Measurements from ENCODE around the gene LOXL1.

The LOXL1 gene, protein sequence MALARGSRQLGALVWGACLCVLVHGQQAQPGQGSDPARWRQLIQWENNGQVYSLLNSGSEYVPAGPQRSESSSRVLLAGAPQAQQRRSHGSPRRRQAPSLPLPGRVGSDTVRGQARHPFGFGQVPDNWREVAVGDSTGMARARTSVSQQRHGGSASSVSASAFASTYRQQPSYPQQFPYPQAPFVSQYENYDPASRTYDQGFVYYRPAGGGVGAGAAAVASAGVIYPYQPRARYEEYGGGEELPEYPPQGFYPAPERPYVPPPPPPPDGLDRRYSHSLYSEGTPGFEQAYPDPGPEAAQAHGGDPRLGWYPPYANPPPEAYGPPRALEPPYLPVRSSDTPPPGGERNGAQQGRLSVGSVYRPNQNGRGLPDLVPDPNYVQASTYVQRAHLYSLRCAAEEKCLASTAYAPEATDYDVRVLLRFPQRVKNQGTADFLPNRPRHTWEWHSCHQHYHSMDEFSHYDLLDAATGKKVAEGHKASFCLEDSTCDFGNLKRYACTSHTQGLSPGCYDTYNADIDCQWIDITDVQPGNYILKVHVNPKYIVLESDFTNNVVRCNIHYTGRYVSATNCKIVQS
- 0 to 0.13 (median 0.04) reads per million in 18 experiments for total RNA-seq

- DNase-seq: peak in 1 of 2 donors; percentile 11
Measured at GRCh38 chr15:73926219-73927002, at the start of gene LOXL1. Gene LOXL1 (plus strand): TSS chr15:73926462. CDS start chr15:73926784, 322 bp downstream.

DNA sequence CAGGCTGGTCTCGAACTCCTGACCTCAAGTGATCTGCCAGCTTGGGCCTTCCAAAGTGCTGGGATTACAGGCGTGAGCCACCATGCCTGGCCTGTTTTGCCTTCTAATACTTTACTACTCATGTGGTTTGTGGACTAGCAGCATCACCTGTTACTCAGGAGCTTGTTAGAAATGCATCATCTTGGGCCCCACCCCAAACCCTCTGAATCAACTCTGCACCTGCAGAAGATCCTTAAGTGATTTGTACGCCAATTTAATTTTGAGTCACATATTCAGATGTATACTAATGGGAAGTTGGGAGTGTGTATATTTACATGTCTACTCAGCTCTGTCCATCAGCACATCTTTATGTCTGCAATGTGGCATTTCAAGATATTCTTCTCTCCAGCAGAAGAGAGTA lies 46.8 kb upstream of the LOXL1 start:
- no peak for DNase-seq

DNA sequence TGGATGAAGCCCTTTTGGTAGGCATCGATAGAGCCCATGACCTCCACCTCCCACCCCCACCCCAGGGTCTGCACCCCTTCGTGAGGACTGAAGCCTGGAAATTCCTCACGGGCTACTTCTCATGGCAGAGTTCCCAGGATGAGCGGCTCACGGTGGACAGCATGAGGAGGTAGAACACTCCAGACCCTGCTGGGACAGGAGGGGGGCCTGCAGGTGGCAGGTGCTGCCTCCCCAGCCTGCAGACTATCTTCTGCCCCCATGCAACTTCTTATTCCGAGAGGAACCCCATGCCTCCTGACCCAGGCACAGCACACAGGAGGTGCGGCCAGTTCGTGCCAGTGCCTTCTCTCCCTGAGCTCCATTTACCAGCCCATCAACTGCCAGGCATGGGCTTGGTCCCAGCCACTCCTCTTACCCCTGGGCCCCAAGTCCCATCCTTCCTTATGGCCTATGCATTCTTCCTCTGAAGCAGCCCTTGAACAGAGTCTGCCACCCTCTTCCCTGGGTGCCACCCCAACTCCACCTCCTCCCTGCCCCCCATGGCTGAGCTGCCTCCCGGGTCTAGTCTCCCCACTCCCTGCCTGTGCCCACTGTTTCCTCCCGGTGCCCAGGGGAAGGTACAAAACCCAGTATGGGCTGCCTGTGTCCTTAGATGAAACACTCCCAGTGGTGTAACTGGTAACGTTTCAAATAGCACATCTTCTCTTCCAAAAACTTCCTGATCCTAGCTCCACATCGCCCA lies 44.5 kb upstream of the LOXL1 start:
- DNase-seq: no peak

GRCh38 chr15:73882761-73883419 lies 43.4 kb upstream of the LOXL1 start:
- DNase-seq: no peak

- no peak for DNase-seq
Measured at GRCh38 chr15:73884159-73884558, 42.1 kb upstream of the LOXL1 start.

DNA sequence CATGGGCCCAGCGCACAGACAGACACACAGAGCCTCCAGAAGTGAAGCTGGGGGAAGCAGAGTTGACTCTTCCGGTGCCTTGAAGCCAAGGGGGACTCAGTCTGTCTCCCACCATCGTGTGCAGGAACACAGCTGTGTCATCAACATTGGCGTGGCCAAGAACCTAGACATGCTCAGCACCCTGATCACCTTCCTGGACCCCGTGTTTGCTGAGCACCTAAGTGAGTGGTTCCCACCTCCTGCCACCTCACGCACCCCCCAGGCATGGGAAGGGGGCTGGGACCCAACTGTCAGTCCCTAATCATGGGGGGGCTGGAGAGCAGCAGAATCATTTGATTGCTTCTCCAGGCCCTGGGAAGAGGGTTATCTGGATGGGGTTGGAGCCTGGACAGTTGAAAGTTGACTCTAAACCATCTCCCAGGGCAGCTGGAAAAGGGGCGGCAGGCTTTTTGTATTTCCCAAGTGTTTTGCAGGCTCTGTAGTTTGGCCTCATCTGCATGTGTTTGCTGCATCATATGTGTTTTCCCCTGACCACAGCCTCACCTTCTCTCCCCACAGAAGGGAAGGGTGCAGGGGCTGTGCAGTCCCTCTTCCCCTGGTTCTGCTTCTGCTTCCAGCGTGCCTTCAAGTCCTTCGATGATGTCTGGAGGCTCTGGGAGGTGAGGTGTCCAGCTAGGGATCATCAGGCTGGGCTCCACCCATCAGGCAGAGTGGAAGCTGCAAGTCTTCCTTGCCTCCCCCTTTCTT lies 40.1 kb upstream of the LOXL1 start:
- no peak for DNase-seq

- DNase-seq: no peak
Measured at GRCh38 chr15:73886717-73887345, 39.4 kb upstream of the LOXL1 start.

DNA sequence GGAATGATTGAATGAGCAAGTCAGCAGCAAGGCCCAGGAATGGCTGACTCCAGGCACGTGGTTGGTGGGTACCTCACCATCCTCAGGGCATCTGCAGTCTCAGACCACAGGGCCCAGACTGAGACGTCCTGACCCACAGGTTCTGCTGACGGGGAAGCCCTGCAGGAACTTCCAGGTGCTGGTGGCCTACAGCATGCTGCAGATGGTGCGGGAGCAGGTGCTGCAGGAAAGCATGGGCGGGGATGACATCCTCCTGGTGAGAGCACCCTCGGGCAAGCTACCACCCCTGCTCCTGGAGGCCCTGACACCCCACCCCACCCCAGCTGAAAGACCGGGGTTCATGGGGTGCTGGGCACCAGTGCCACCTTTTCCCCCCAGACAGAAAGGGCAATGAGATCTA lies 38.8 kb upstream of the LOXL1 start:
- DNase-seq: no peak

DNA sequence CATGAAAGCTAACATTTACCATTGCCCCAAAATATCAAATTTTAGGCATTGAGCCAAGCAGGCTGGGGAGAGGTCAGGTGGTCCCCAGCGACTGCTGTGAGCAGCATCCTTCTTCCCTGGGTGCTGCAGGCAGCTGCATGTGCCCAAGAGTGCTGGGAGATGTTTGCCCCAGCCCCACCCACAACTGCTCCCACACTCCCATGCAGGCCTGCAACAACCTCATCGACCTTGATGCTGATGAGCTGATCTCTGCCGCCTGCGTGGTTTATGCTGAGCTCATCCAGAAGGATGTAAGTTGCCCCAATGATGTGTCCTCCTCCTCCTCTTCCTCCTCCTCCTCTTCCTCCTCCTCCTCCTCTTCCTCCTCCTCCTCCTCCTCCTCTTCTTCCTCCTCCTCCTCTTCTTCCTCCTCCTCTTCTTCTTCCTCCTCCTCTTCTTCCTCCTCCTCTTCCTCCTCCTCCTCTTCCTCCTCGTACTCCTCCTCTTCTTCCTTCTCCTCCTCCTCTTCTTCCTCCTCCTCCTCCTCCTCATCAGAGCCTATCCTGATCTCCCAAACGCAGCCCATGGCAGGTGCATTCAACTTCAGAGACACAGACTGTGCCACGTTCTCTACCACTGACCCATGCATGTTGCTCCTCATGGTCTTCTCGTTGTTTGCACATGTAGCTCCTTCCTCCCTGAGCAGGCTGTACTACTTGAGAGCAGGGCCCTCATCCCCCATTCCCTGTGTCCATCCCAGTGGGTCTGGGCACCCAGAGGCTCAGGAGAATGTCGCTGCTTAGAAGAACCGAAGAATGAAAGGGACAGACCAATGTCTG lies 37.8 kb upstream of the LOXL1 start:
- DNase-seq: no peak

- no peak for DNase-seq
Measured at GRCh38 chr15:73889053-73889761, 37.1 kb upstream of the LOXL1 start.

- DNase-seq: no peak
Measured at GRCh38 chr15:73889762-73890124, 36.5 kb upstream of the LOXL1 start.

GRCh38 chr15:73891328-73892315 lies 34.6 kb upstream of the LOXL1 start:
- DNase-seq: no peak

GRCh38 chr15:73892446-73893226 lies 33.6 kb upstream of the LOXL1 start:
- DNase-seq: no peak

- no peak for DNase-seq
Measured at GRCh38 chr15:73894133-73894814, 32.0 kb upstream of the LOXL1 start.

DNA sequence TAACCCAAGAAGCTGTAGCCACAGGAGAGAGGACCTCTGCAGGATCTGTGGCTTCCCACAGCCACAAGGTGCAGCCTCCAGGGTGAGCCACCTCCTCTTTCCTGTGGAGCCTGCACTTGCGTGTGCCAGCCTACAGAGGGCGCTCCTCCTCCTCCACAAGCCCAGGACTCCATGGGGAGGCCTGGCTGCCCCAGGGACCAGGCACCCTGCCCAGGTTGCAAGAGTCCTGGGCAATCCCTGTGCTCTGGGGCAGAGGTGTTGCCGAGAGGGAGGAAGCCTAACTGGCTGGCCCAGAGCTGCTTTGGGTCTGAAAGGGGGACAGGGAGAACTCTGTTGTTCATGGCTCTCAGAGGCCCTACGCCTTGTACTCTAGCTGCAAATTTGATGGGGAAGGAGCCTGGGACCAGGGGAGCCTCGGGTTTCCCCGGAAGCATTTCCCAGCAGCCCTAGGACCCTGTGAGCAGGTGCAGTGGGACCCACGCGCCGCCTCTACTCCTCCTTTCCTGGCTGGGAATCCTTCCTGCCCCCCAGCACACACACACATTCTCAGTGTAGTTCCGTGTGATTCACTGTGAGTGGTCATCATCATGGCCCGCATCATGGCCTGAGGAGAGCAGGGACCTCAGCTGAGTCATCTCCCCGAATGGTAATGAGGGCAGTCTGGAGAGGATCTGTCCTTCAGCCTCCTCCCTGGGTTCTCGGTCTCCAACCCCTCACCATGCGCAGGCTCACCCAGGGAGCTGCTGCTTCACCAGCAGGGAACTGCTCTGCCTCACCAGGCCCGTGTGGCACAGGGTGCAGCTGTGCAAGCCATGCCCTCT lies 28.6 kb upstream of the LOXL1 start:
- DNase-seq: peak; percentile 61 to 70

Data from inflammatory macrophage (primary cell).